Nephron (organoid): Measurements from ENCODE around the gene TPBGL.

Source experiments
- H3K27ac Mint-ChIP-seq, 3 experiments: 2 replicates each; pipeline ENCODE4 v1.8.0; 2020; ENCODE audit warnings: mixed read lengths in 3 of 3, mild to moderate bottlenecking in 2 of 3, moderate library complexity in 1 of 3
- H3K27me3 Mint-ChIP-seq: 2 replicates; pipeline ENCODE4 v1.8.0; 2021; ENCODE audit warnings: low read depth, mild to moderate bottlenecking, moderate library complexity, mixed read lengths
- H3K36me3 Mint-ChIP-seq: 2 replicates; pipeline ENCODE4 v1.8.0; 2020; ENCODE audit warnings: low read depth, mixed read lengths
- H3K4me1 Mint-ChIP-seq: 2 replicates; pipeline ENCODE4 v1.8.0; 2020; ENCODE audit warnings: mixed read lengths
- H3K4me3 Mint-ChIP-seq, 3 experiments: 2 replicates each; pipeline ENCODE4 v1.8.0; 2020; ENCODE audit warnings: mild to moderate bottlenecking in 3 of 3, mixed read lengths in 3 of 3, moderate library complexity in 2 of 3
- H3K9me3 Mint-ChIP-seq: 2 replicates; pipeline ENCODE4 v1.8.0; 2020; ENCODE audit warnings: mixed read lengths
- CTCF ChIP-seq, 3 experiments: fragments of 200-600 bp; sonication (generic); IDR thresholded peaks; one replicate each; pipeline ENCODE4 v1.5.0; 2021; ENCODE audit warnings: antibody characterized with exemption in 3 of 3; ENCODE audit not compliant: unreplicated experiment in 3 of 3

The TPBGL gene

GRCh38 chr11:75200051-75200450 lies 40.5 kb upstream of the TPBGL start:
- Mint-ChIP-seq H3K9me3 (no peaks in the 10 kb centered on the region), H3K27ac (no peak overlapping the region), H3K36me3 (no peaks in the 10 kb centered on the region), H3K27me3 (peaks cover 27% of the 10 kb centered on the region), H3K4me3 (no peak overlapping the region), H3K4me1 (peaks cover 32% of the 10 kb centered on the region)
- no peak for TF ChIP-seq CTCF (IDR thresholded peaks at IDR 0.05; ENCODE audit: unreplicated experiment in 3 of 3)

- peaks cover 32% of the 10 kb centered on the region for H3K4me1 Mint-ChIP-seq
- no peak for TF ChIP-seq CTCF (IDR thresholded peaks at IDR 0.05; ENCODE audit: unreplicated experiment in 3 of 3)
- no peaks in the 10 kb centered on the region for H3K36me3 Mint-ChIP-seq
- no peak overlapping the region for H3K27ac Mint-ChIP-seq
- no peak overlapping the region for H3K4me3 Mint-ChIP-seq
- peaks cover 29% of the 10 kb centered on the region for H3K27me3 Mint-ChIP-seq
- no peaks in the 10 kb centered on the region for H3K9me3 Mint-ChIP-seq
These were observed 40.0 kb upstream of the TPBGL start for GRCh38 chr11:75200531-75200930.

- no peak overlapping the region for H3K4me3 Mint-ChIP-seq
- H3K4me1 Mint-ChIP-seq, result peaks cover 27% of the 10 kb centered on the region
- peaks cover 27% of the 10 kb centered on the region for H3K27me3 Mint-ChIP-seq
- H3K9me3 Mint-ChIP-seq, result no peaks in the 10 kb centered on the region
- no peak overlapping the region for H3K27ac Mint-ChIP-seq
- no peak for TF ChIP-seq CTCF (IDR thresholded peaks at IDR 0.05; ENCODE audit: unreplicated experiment in 3 of 3)
- H3K36me3 Mint-ChIP-seq, result no peaks in the 10 kb centered on the region
These were observed 38.8 kb upstream of the TPBGL start for GRCh38 chr11:75201771-75202170.

- Mint-ChIP-seq H3K27ac (no peak overlapping the region), H3K9me3 (no peaks in the 10 kb centered on the region), H3K4me1 (peaks cover 27% of the 10 kb centered on the region), H3K4me3 (no peak overlapping the region), H3K27me3 (peaks cover 28% of the 10 kb centered on the region), H3K36me3 (no peaks in the 10 kb centered on the region)
- TF ChIP-seq CTCF (IDR thresholded peaks at IDR 0.05; ENCODE audit: unreplicated experiment in 3 of 3), result no peak
These were observed 38.4 kb upstream of the TPBGL start for GRCh38 chr11:75202195-75202594.

GRCh38 chr11:75203138-75203537 lies 37.4 kb upstream of the TPBGL start:
- no peaks in the 10 kb centered on the region for H3K9me3 Mint-ChIP-seq
- peaks cover 27% of the 10 kb centered on the region for H3K4me1 Mint-ChIP-seq
- no peak for TF ChIP-seq CTCF (IDR thresholded peaks at IDR 0.05; ENCODE audit: unreplicated experiment in 3 of 3)

GRCh38 chr11:75203641-75204011 lies 36.9 kb upstream of the TPBGL start:
- TF ChIP-seq CTCF (IDR thresholded peaks at IDR 0.05; ENCODE audit: unreplicated experiment in 3 of 3), result no peak
- Mint-ChIP-seq H3K36me3 (no peaks in the 10 kb centered on the region), H3K4me1 (peaks cover 25% of the 10 kb centered on the region), H3K9me3 (no peaks in the 10 kb centered on the region), H3K27me3 (peaks cover 28% of the 10 kb centered on the region), H3K4me3 (no peak overlapping the region), H3K27ac (no peak overlapping the region)

More at GRCh38 chr11:75203138-75203537, 37.4 kb upstream of the TPBGL start:
- H3K27me3 Mint-ChIP-seq, result peaks cover 28% of the 10 kb centered on the region
- H3K36me3 Mint-ChIP-seq, result no peaks in the 10 kb centered on the region
- H3K27ac Mint-ChIP-seq, result no peak overlapping the region
- no peak overlapping the region for H3K4me3 Mint-ChIP-seq
